Astrocyte (in vitro differentiated cells and primary cell): ENCODE results near the gene GPX3.

ENCODE experiments used
- CTCF ChIP-seq: IDR thresholded peaks from 2 replicates; pipeline ENCODE4 v1.5.1; 2011; ENCODE audit warnings: low read depth, mild to moderate bottlenecking, inconsistent platforms, low read length, moderate library complexity; ENCODE audit not compliant: insufficient read depth
- EZH2 ChIP-seq: IDR thresholded peaks from 2 replicates; pipeline ENCODE4 v1.6.1; 2012; ENCODE audit warnings: mild to moderate bottlenecking, low read length, inconsistent platforms; ENCODE audit not compliant: insufficient read depth

GRCh38 chr5:151012862-151013261, 7.5 kb upstream of the GPX3 start:
- TF ChIP-seq CTCF: no peak
- no peak for TF ChIP-seq EZH2
